ENCODE results near the gene ATF6.

Gene ATF6

GRCh38 chr1:161838885-161839284, 72.8 kb downstream of the ATF6 start:
- H3K9me3 Mint-ChIP-seq: no peaks in the 10 kb centered on the region
- ATAC-seq (replicated peaks): no peak
- no peak for DNase-seq
- peaks cover 2% of the 10 kb centered on the region for H3K36me3 Mint-ChIP-seq (ENCODE audit: insufficient read depth)
- no peaks in the 10 kb centered on the region for H3K27me3 Mint-ChIP-seq
- H3K4me1 Mint-ChIP-seq (ENCODE audit: low read depth in 2 of 2): peaks cover 0 to 2% of the 10 kb centered on the region in 2 donors
- peak overlapping the region in 1 of 2 donors; percentile 49 for H3K27ac Mint-ChIP-seq
- no peak overlapping the region for H3K4me3 Mint-ChIP-seq

GRCh38 chr1:161839591-161839990, 73.5 kb downstream of the ATF6 start:
- peaks cover 0 to 2% of the 10 kb centered on the region in 2 donors for H3K4me1 Mint-ChIP-seq (ENCODE audit: low read depth in 2 of 2)
- H3K9me3 Mint-ChIP-seq: no peaks in the 10 kb centered on the region
- no peak overlapping the region for H3K27ac Mint-ChIP-seq
- ATAC-seq (replicated peaks): no peak
- peaks cover 5% of the 10 kb centered on the region for H3K36me3 Mint-ChIP-seq (ENCODE audit: insufficient read depth)
- H3K27me3 Mint-ChIP-seq: no peaks in the 10 kb centered on the region
- no peak overlapping the region for H3K4me3 Mint-ChIP-seq
- DNase-seq: no peak

- DNase-seq (no peak), ATAC-seq (replicated peaks) (no peak)
- Mint-ChIP-seq H3K27ac (no peak overlapping the region), H3K27me3 (no peaks in the 10 kb centered on the region), H3K4me1 (ENCODE audit: low read depth in 2 of 2) (peaks cover 0 to 2% of the 10 kb centered on the region in 2 donors), H3K9me3 (no peaks in the 10 kb centered on the region), H3K36me3 (ENCODE audit: insufficient read depth) (peaks cover 5% of the 10 kb centered on the region), H3K4me3 (no peak overlapping the region)
Observed at GRCh38 chr1:161840363-161840762, 74.2 kb downstream of the ATF6 start.

- Mint-ChIP-seq H3K27ac (no peak overlapping the region), H3K27me3 (no peaks in the 10 kb centered on the region), H3K4me3 (no peak overlapping the region), H3K9me3 (no peaks in the 10 kb centered on the region), H3K36me3 (ENCODE audit: insufficient read depth) (peaks cover 13% of the 10 kb centered on the region), H3K4me1 (ENCODE audit: low read depth in 2 of 2) (peaks cover 0 to 2% of the 10 kb centered on the region in 2 donors)
- ATAC-seq (replicated peaks): no peak
- DNase-seq: no peak
Observed at GRCh38 chr1:161843156-161843555, 77.0 kb downstream of the ATF6 start.

GRCh38 chr1:161844696-161845095, 78.6 kb downstream of the ATF6 start:
- Mint-ChIP-seq H3K4me1 (ENCODE audit: low read depth in 2 of 2) (no peaks in the 10 kb centered on the region), H3K4me3 (no peak overlapping the region)
- ATAC-seq (replicated peaks): no peak

GRCh38 chr1:161848676-161849075, 82.6 kb downstream of the ATF6 start:
- no peak for DNase-seq
- Mint-ChIP-seq H3K27ac (peak overlapping the region in 1 of 2 donors; percentile 64), H3K4me3 (no peak overlapping the region), H3K9me3 (no peaks in the 10 kb centered on the region), H3K36me3 (ENCODE audit: insufficient read depth) (peaks cover 38% of the 10 kb centered on the region), H3K27me3 (no peaks in the 10 kb centered on the region), H3K4me1 (ENCODE audit: low read depth in 2 of 2) (peaks cover 0 to 7% of the 10 kb centered on the region in 2 donors)
- no peak for ATAC-seq (replicated peaks)

More at GRCh38 chr1:161844696-161845095, 78.6 kb downstream of the ATF6 start:
- Mint-ChIP-seq H3K9me3 (no peaks in the 10 kb centered on the region), H3K27me3 (no peaks in the 10 kb centered on the region), H3K27ac (peak overlapping the region in 1 of 2 donors; percentile 27), H3K36me3 (ENCODE audit: insufficient read depth) (peaks cover 20% of the 10 kb centered on the region)
- no peak for DNase-seq

- no peak overlapping the region for H3K4me3 Mint-ChIP-seq
Observed at GRCh38 chr1:161849518-161849917, 83.4 kb downstream of the ATF6 start.

GRCh38 chr1:161855260-161855659, 89.1 kb downstream of the ATF6 start:
- Mint-ChIP-seq H3K4me1 (ENCODE audit: low read depth in 2 of 2) (peaks cover 0 to 6% of the 10 kb centered on the region in 2 donors), H3K4me3 (no peak overlapping the region), H3K36me3 (ENCODE audit: insufficient read depth) (peaks cover 36% of the 10 kb centered on the region), H3K9me3 (no peaks in the 10 kb centered on the region), H3K27ac (peak overlapping the region in 1 of 2 donors; percentile 52), H3K27me3 (no peaks in the 10 kb centered on the region)
- ATAC-seq (replicated peaks) (no peak), DNase-seq (no peak)

More at GRCh38 chr1:161849518-161849917, 83.4 kb downstream of the ATF6 start:
- no peak overlapping the region for H3K27ac Mint-ChIP-seq
- H3K9me3 Mint-ChIP-seq: no peaks in the 10 kb centered on the region
- H3K4me1 Mint-ChIP-seq (ENCODE audit: low read depth in 2 of 2): peaks cover 0 to 7% of the 10 kb centered on the region in 2 donors
- DNase-seq (no peak), ATAC-seq (replicated peaks) (no peak)
- H3K27me3 Mint-ChIP-seq: no peaks in the 10 kb centered on the region
- peaks cover 44% of the 10 kb centered on the region for H3K36me3 Mint-ChIP-seq (ENCODE audit: insufficient read depth)

GRCh38 chr1:161858271-161858670, 92.2 kb downstream of the ATF6 start:
- DNase-seq (no peak), ATAC-seq (replicated peaks) (no peak)
- Mint-ChIP-seq H3K27me3 (no peaks in the 10 kb centered on the region), H3K4me1 (ENCODE audit: low read depth in 2 of 2) (peaks cover 0 to 4% of the 10 kb centered on the region in 2 donors), H3K4me3 (no peak overlapping the region), H3K27ac (peak overlapping the region; percentile 38 to 73), H3K36me3 (ENCODE audit: insufficient read depth) (peaks cover 37% of the 10 kb centered on the region), H3K9me3 (no peaks in the 10 kb centered on the region)

- ATAC-seq (replicated peaks) (no peak), DNase-seq (no peak)
- Mint-ChIP-seq H3K27me3 (no peaks in the 10 kb centered on the region), H3K4me1 (ENCODE audit: low read depth in 2 of 2) (no peaks in the 10 kb centered on the region), H3K27ac (no peak overlapping the region), H3K36me3 (ENCODE audit: insufficient read depth) (peaks cover 43% of the 10 kb centered on the region), H3K9me3 (no peaks in the 10 kb centered on the region), H3K4me3 (no peak overlapping the region)
Observed at GRCh38 chr1:161863549-161863948, 97.4 kb downstream of the ATF6 start.

GRCh38 chr1:161864577-161864976, 98.5 kb downstream of the ATF6 start:
- H3K4me1 Mint-ChIP-seq (ENCODE audit: low read depth in 2 of 2): no peaks in the 10 kb centered on the region
- DNase-seq: no peak
- H3K4me3 Mint-ChIP-seq: no peak overlapping the region
- no peaks in the 10 kb centered on the region for H3K9me3 Mint-ChIP-seq
- peaks cover 43% of the 10 kb centered on the region for H3K36me3 Mint-ChIP-seq (ENCODE audit: insufficient read depth)
- no peak overlapping the region for H3K27ac Mint-ChIP-seq
- H3K27me3 Mint-ChIP-seq: no peaks in the 10 kb centered on the region
- ATAC-seq (replicated peaks): no peak

- H3K27ac Mint-ChIP-seq: no peak overlapping the region
- H3K36me3 Mint-ChIP-seq (ENCODE audit: insufficient read depth): peaks cover 43% of the 10 kb centered on the region
- H3K4me1 Mint-ChIP-seq (ENCODE audit: low read depth in 2 of 2): no peaks in the 10 kb centered on the region
- H3K27me3 Mint-ChIP-seq: no peaks in the 10 kb centered on the region
- H3K4me3 Mint-ChIP-seq: no peak overlapping the region
- no peaks in the 10 kb centered on the region for H3K9me3 Mint-ChIP-seq
- DNase-seq (no peak), ATAC-seq (replicated peaks) (no peak)
Observed at GRCh38 chr1:161866241-161866640, 100.1 kb downstream of the ATF6 start.

- no peak overlapping the region for H3K4me3 Mint-ChIP-seq
- DNase-seq (no peak), ATAC-seq (replicated peaks) (no peak)
- no peak overlapping the region for H3K27ac Mint-ChIP-seq
- H3K27me3 Mint-ChIP-seq: no peaks in the 10 kb centered on the region
- peaks cover 30% of the 10 kb centered on the region for H3K36me3 Mint-ChIP-seq (ENCODE audit: insufficient read depth)
- H3K9me3 Mint-ChIP-seq: no peaks in the 10 kb centered on the region
- H3K4me1 Mint-ChIP-seq (ENCODE audit: low read depth in 2 of 2): no peaks in the 10 kb centered on the region
Observed at GRCh38 chr1:161868832-161869231, 102.7 kb downstream of the ATF6 start.

- Mint-ChIP-seq H3K4me3 (no peak overlapping the region), H3K9me3 (no peaks in the 10 kb centered on the region), H3K36me3 (ENCODE audit: insufficient read depth) (peaks cover 25% of the 10 kb centered on the region), H3K27ac (no peak overlapping the region), H3K4me1 (ENCODE audit: low read depth in 2 of 2) (no peaks in the 10 kb centered on the region), H3K27me3 (no peaks in the 10 kb centered on the region)
- ATAC-seq (replicated peaks) (no peak), DNase-seq (no peak)
Observed at GRCh38 chr1:161869291-161869690, 103.2 kb downstream of the ATF6 start.

- Mint-ChIP-seq H3K27me3 (no peaks in the 10 kb centered on the region), H3K4me1 (ENCODE audit: low read depth in 2 of 2) (no peaks in the 10 kb centered on the region), H3K9me3 (no peaks in the 10 kb centered on the region), H3K36me3 (ENCODE audit: insufficient read depth) (peaks cover 4% of the 10 kb centered on the region), H3K4me3 (no peak overlapping the region), H3K27ac (no peak overlapping the region)
- DNase-seq (no peak), ATAC-seq (replicated peaks) (no peak)
Observed at GRCh38 chr1:161872506-161872905, 106.4 kb downstream of the ATF6 start.
